Iris pigment epithelial cell (primary cell): ENCODE data around the gene CLASP2.
"Not testable (repeated sequence)": the region's sequence is repeated elsewhere in the genome, so short reads cannot be mapped to it uniquely, and the experiment has no call there.

Experiments used
- DNase-seq: peaks from one replicate; pipeline ENCODE4 v3.0.0-alpha.2; 2011; ENCODE audit warnings: low read depth

CLASP2 gene

DNA sequence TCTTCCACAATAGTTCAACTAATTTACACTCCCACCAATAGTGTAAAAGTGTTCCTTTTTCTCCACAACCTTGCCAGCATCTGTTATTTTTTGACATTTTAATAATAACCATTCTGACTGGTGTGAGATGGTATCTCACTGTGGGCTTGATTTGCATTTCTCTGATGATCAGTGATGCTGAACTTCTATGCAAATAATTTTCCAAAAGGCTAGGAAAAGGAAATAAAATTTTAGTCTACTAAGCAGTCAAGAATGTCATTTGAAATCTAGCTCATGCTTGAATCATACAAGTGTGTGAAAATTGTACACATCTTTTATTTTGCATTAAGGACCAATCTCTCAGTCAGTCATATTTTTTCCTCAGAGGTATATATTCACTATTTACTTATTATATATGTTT lies 176.1 kb downstream of the CLASP2 start:
- DNase-seq: no peak

GRCh38 chr3:33538678-33539339 lies 179.2 kb downstream of the CLASP2 start:
- no peak for DNase-seq

- no peak for DNase-seq
These were observed 180.9 kb downstream of the CLASP2 start for GRCh38 chr3:33537133-33537532.

GRCh38 chr3:33526787-33527186 lies 191.3 kb downstream of the CLASP2 start:
- DNase-seq: no peak

DNA sequence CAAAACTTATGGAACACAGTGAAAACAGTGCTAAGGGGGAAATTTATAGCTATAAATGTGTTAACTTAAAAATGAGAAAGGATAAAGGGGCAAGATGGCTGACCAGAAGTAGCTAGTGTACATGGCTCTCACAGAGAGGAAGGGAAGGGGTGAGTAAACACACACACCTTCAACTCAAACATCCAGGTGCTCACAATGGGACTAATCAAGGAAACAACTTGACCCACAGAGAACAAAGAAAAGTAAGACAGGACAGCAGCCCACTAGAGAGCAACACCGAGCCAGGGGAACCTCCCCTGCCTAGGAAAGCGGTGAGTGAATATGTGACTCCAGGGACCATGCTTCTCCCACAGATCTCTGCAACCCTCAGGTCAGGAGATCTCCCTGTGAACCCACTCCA lies 192.8 kb downstream of the CLASP2 start:
- no peak for DNase-seq

DNA sequence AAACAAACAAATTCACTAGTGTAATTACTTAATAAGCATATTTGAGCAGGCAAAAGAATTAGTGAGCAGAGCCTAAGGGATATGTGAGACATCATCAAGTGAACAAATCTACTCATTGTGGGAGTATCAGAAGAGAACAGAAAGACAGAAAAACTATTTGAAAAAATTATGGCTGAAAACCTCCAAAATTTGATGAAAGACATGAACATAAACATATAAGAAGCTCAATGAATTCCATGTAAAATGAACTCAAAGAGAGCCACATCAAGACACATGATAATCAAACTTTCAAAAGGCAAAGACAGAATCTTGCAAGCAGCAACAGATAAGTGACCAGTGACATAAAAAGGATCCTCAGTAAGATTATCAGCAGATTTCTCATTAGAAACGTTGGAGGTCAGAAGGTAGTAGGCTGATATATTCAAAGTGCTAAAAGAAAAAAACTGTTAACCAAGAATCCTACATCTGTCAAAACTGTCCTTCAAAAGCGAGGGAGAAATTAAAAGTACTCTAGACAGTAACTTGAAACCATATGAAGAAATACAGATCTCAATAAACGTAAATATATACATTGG lies 194.9 kb downstream of the CLASP2 start:
- no peak for DNase-seq

DNA sequence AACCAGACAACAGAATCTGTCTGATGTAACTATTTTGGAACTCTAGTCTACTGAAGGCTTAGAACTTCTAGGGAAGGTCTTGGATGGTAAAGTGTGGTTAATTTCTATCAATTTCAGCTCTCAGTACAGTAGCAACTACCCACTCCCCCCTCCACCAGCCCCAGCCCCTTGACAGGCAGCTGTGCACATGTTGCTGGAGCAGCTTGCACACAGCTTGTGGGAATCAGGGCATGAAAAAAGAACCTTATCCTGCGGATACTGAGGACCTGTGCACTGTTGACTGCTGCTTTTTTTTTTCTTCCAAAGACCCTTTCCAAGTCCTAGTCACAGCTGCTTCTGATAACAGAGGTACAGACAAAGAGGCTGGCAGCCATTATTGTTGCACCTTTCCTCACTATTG lies 196.3 kb downstream of the CLASP2 start:
- no peak for DNase-seq

DNA sequence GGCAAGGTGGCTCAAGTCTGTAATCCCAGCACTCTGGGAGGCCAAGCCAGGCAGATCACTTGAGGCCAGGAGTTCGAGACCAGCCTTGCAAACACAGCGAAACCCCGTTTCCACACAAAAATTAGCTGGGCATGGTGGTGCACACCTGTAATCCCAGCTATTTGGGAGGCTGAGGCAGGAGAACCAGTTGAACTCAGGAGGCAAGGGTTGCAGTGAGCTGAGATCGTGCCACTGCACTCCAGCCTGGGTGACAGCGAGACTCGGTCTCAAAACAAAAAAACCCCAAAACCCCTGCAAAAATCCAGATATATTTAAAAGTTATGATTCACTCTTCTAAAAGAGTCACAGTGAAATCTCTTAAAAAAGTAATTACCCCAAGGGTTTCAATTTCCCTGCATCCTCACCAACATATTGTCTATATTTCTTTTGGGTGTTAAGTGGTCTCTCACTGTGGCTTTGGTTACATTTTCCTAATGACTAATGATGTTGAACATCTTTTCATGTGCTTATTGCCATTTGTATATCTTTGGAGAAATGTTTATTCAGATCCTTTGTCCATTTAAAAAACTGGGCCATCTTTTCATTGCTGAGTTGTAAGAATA lies 204.7 kb downstream of the CLASP2 start:
- no peak for DNase-seq

DNA sequence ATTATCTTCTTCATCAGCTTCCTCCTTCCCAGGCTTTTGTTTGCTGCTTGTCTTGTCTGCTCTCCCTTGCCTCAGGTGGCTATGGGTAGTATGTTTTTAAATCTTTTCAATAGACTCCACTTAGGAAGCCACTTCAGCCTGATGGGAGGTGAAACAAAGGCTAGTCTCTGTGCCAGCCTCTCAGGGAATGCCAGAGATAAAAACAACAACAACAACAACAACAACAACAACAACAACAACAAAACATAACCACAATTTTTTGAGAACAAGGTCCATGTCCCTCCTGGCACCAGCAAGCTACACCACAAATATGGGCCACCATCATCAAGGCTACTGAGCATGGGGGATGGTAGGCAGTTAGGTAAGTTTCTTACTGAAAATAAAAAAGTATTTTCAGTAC lies 213.0 kb downstream of the CLASP2 start:
- no peak for DNase-seq

DNA sequence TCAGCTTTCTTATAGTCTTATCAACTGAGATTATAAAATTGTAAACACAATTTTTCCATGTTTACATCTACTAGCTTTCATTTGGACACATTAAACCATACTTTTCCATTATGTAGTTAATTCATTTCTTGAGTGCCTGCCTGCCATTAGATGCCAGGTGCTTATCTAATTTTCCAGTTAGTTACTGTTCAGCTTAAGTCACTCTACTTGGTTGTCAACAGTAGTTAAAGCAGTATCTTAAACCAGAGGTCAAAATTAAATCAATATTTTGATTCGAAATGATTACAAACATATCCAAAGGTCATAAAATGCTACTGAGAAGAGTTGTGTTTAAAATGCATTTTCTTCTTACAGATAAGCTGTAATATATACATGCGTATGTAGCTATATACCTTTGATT lies 221.6 kb downstream of the CLASP2 start:
- DNase-seq: no peak

DNA sequence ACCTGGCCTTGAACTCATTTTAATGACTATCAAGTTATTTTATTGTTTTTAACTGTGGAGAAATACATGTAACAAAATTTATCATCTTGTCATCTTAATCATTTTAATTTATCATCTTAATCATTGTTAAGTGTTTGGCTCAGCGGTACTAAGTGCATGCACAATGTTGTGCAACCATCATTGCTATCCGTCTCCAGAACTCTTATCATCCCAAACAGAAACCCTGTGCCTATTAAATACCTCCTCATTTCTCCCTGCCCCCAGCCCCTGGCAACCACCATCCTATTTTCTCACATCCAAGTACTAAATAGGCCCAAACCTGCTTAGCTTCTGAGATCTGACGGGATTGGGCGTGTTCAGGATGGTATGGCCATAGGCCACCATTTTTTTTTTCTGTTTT lies 226.3 kb downstream of the CLASP2 start:
- no peak for DNase-seq

GRCh38 chr3:33490641-33491241 lies 227.3 kb downstream of the CLASP2 start:
- DNase-seq: no peak

DNA sequence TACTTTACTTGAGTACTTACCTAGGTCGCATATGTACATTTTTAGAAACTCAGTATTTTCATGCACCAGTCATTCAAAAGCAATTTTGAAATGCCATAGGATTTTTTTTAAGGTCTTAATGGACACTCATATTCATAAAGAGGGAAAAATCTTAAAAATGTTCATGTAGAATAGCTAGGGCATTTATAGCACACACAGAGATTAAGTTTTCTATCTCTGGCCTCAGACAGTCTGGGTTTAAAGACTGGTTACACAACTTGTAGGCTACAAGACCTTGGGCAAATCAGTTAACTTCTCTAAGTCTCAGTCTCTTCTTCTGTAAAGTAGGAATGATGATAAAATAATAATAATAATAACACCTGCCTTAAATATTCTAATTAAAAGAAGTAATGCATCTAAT lies 229.4 kb downstream of the CLASP2 start:
- peak; percentile 7 for DNase-seq

DNA sequence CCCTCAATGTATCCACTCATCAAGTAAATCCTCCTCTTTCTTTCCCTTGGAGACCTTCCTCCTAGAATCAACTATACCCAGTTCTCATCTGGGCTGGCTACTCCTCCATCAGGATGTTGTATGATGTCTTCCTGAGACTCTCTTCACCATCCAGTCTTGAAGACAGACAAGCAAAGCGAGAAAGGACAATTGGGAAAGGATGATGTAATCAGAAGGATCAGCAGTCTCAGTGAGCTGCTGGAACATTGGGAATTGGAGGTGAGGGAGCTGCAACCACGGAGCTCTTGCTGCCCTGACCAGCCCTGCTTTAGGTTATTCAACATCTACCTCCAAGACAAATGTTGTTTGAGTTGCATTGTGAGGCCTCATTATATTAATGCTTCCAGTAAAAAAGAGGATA lies 229.8 kb downstream of the CLASP2 start:
- no peak for DNase-seq

GRCh38 chr3:33482111-33482521 lies 235.9 kb downstream of the CLASP2 start:
- peak; percentile 34 for DNase-seq

- DNase-seq: no peak
These were observed 243.2 kb downstream of the CLASP2 start for GRCh38 chr3:33474896-33475295.

- DNase-seq: no peak
These were observed 244.2 kb downstream of the CLASP2 start for GRCh38 chr3:33473813-33474212.

GRCh38 chr3:33467786-33468185 lies 250.3 kb downstream of the CLASP2 start:
- peak; percentile 26 for DNase-seq

GRCh38 chr3:33461097-33461496 lies 257.0 kb downstream of the CLASP2 start:
- no peak for DNase-seq

DNA sequence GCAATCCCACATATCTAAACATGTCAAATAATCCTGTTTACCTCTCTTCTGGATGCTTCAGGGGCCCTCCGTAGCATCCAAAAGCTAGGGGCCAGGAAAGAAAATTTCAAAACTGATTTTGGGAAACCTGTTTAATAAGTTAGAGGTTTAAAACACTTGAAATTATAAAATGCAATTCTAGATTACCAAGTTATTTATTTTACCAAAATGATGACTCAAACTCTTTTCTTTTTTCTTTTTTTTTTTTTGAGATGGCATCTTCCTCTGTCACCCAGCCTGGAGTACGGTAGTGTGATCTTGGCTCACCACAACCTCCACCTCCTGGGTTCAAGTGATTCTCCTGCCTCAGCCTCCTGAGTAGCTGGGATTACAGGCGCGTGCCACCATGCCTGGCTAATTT lies 258.5 kb downstream of the CLASP2 start:
- not testable (repeated sequence) for DNase-seq

- no peak for DNase-seq
These were observed 259.6 kb downstream of the CLASP2 start for GRCh38 chr3:33458446-33458845.

GRCh38 chr3:33456756-33457155 lies 261.3 kb downstream of the CLASP2 start:
- no peak for DNase-seq

DNA sequence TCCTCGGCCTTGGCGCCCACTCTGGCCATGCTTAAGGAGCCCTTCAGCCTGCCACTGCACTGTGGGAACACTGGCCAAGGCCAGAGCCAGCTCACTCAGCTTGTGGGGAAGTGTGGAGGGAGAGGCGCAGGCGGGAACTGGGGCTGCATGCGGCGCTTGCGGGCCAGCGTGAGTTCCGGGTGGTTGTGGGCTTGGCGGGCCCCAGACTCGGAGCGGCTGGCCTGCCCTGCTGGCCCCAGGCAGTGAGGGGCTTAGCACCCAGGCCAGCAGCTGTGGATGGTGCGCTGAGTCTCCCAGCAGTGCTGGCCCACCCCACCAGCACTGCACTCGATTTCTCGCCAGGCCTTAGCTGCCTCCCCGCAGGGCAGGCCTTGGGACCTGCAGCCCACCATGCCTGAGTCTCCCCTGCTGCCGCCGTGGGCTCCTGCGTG lies 264.7 kb downstream of the CLASP2 start:
- no peak for DNase-seq
